Measurements from ENCODE around the gene PRKCZ. TPM values are rescaled to one million over a fixed set of nuclear protein-coding genes. Genes with fewer than 3 reads are reported as not detected.

The PRKCZ gene
- total RNA-seq, 1 donor from 2014 or later = 7.8 TPM

DNA sequence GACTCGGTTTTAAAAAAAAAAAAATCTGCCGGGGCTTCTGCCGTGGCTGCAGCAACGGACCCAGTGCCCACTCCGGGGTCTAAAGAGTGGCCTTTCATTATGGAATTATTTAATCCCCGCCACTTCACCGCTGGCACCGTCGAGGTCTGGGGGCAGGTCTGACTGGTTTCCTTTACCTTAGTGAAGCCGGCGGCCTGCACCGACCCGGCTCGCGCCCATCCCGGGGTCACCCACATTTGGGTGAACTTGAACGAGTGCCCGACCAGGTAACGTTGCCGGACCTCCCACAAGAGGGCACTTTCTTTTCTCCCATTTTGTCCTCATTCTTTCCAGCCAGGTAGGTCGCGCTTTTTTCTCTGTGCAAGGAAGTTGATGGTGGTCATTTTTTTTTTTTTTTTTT is 4.3 kb downstream of the PRKCZ start:
- TF ChIP-seq, protein P1, sequence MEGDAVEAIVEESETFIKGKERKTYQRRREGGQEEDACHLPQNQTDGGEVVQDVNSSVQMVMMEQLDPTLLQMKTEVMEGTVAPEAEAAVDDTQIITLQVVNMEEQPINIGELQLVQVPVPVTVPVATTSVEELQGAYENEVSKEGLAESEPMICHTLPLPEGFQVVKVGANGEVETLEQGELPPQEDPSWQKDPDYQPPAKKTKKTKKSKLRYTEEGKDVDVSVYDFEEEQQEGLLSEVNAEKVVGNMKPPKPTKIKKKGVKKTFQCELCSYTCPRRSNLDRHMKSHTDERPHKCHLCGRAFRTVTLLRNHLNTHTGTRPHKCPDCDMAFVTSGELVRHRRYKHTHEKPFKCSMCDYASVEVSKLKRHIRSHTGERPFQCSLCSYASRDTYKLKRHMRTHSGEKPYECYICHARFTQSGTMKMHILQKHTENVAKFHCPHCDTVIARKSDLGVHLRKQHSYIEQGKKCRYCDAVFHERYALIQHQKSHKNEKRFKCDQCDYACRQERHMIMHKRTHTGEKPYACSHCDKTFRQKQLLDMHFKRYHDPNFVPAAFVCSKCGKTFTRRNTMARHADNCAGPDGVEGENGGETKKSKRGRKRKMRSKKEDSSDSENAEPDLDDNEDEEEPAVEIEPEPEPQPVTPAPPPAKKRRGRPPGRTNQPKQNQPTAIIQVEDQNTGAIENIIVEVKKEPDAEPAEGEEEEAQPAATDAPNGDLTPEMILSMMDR (IDR thresholded peaks at IDR 0.05) = no peak
- Mint-ChIP-seq H3K27ac (ENCODE audit: unreplicated experiment) (no peak overlapping the region), H3K9me3 (ENCODE audit: low read depth) (no peaks in the 10 kb centered on the region), H3K36me3 (ENCODE audit: low read depth) (no peaks in the 10 kb centered on the region), H3K4me1 (ENCODE audit: low read depth) (no peaks in the 10 kb centered on the region), H3K4me3 (ENCODE audit: unreplicated experiment) (no peak overlapping the region), H3K27me3 (ENCODE audit: low read depth) (peaks cover 8% of the 10 kb centered on the region)
- DNase-seq (ENCODE audit: low spot score) = no peak

DNA sequence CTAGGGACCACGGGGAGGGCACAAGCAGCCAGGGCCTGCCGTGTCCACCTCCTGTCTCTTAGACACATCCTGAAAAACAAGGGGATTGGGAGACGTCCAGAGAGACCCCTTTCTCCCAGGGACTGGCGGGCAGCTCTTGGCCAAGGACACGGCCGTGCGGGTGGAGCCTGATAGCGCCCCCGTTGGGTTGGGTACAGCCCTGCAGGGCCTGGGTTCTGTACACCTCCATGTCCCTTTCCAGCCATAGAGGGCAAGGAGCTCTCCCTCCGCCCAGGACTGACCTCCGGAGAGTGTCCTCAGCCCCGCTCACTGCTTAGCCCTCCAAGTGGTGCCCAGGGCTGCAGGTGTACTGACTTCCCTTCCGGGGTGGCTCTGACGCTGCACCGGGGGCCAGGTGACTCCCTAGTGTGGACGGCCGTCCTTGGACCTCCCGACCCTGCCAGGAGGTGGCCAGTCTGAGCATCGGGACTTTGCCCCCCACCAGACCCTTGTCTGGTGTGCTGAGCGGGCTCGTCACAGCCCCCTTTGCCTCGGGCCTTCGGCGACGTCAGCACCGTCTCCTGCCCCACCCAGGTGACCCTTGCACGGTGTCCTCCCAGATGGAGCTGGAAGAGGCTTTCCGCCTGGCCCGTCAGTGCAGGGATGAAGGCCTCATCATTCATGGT is 5.8 kb downstream of the PRKCZ start:
- Mint-ChIP-seq H3K27me3 (ENCODE audit: low read depth) (peaks cover 8% of the 10 kb centered on the region), H3K36me3 (ENCODE audit: low read depth) (no peaks in the 10 kb centered on the region), H3K4me1 (ENCODE audit: low read depth) (no peaks in the 10 kb centered on the region), H3K9me3 (ENCODE audit: low read depth) (no peaks in the 10 kb centered on the region), H3K4me3 (ENCODE audit: unreplicated experiment) (no peak overlapping the region), H3K27ac (ENCODE audit: unreplicated experiment) (no peak overlapping the region)
- TF ChIP-seq, protein P1 (IDR thresholded peaks at IDR 0.05) = no peak
- no peak for DNase-seq (ENCODE audit: low spot score)

GRCh38 chr1:2056955-2057590 is 6.9 kb downstream of the PRKCZ start:
- Mint-ChIP-seq H3K9me3 (ENCODE audit: low read depth) (no peaks in the 10 kb centered on the region), H3K27ac (ENCODE audit: unreplicated experiment) (no peak overlapping the region), H3K27me3 (ENCODE audit: low read depth) (peaks cover 3% of the 10 kb centered on the region), H3K4me3 (ENCODE audit: unreplicated experiment) (no peak overlapping the region), H3K4me1 (ENCODE audit: low read depth) (no peaks in the 10 kb centered on the region), H3K36me3 (ENCODE audit: low read depth) (no peaks in the 10 kb centered on the region)
- DNase-seq (ENCODE audit: low spot score) = no peak
- TF ChIP-seq, protein P1 (IDR thresholded peaks at IDR 0.05) = no peak

- TF ChIP-seq, protein P1 (IDR thresholded peaks at IDR 0.05) = no peak
- no peak for DNase-seq (ENCODE audit: low spot score)
- Mint-ChIP-seq H3K4me3 (ENCODE audit: unreplicated experiment) (no peak overlapping the region), H3K27me3 (ENCODE audit: low read depth) (no peaks in the 10 kb centered on the region), H3K36me3 (ENCODE audit: low read depth) (no peaks in the 10 kb centered on the region), H3K9me3 (ENCODE audit: low read depth) (peaks cover 4% of the 10 kb centered on the region), H3K4me1 (ENCODE audit: low read depth) (no peaks in the 10 kb centered on the region), H3K27ac (ENCODE audit: unreplicated experiment) (no peak overlapping the region)
Measured at GRCh38 chr1:2059290-2059953, 9.2 kb downstream of the PRKCZ start.

GRCh38 chr1:2060072-2060471 is 9.9 kb downstream of the PRKCZ start:
- peaks cover 3% of the 10 kb centered on the region for H3K36me3 Mint-ChIP-seq (ENCODE audit: low read depth)
- no peak for DNase-seq (ENCODE audit: low spot score)
- H3K27ac Mint-ChIP-seq (ENCODE audit: unreplicated experiment) = no peak overlapping the region
- H3K4me1 Mint-ChIP-seq (ENCODE audit: low read depth) = no peaks in the 10 kb centered on the region
- peaks cover 9% of the 10 kb centered on the region for H3K9me3 Mint-ChIP-seq (ENCODE audit: low read depth)
- H3K27me3 Mint-ChIP-seq (ENCODE audit: low read depth) = no peaks in the 10 kb centered on the region
- TF ChIP-seq, protein P1 (IDR thresholded peaks at IDR 0.05) = no peak
- H3K4me3 Mint-ChIP-seq (ENCODE audit: unreplicated experiment) = no peak overlapping the region

Data from chondrocyte (in vitro differentiated cells).